Measurements from ENCODE around the gene POLR1D. TPM values are rescaled to one million over a fixed set of nuclear protein-coding genes. Genes with fewer than 3 reads are reported as not detected.

The POLR1D gene
- total and polyA plus RNA-seq, 3 donors from 2014 or later, result 126 to 180 (median 136) TPM

DNA sequence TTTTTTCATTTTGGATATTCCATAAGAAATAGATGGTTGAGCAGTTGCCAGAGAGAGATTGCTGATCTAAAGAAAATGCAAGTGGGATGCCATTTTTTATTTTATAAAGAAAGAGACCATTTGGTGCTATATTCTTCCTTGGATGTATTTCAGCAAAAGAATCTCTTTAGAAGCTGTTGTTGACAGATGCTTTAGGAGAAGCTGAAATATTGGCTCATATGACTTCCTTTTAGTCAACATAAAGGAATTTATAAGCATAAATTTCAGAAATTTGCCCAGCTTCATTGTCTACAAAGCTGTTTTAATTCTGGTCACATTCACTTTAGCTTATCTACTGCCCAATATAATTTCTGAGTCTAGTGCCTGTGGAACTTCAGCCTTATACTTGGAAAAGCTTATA is 36.9 kb downstream of the POLR1D start:
- DNase-seq, result no peak
- TF ChIP-seq POLR2A (IDR thresholded peaks at IDR 0.05), result no peak
- TF ChIP-seq, protein P1, sequence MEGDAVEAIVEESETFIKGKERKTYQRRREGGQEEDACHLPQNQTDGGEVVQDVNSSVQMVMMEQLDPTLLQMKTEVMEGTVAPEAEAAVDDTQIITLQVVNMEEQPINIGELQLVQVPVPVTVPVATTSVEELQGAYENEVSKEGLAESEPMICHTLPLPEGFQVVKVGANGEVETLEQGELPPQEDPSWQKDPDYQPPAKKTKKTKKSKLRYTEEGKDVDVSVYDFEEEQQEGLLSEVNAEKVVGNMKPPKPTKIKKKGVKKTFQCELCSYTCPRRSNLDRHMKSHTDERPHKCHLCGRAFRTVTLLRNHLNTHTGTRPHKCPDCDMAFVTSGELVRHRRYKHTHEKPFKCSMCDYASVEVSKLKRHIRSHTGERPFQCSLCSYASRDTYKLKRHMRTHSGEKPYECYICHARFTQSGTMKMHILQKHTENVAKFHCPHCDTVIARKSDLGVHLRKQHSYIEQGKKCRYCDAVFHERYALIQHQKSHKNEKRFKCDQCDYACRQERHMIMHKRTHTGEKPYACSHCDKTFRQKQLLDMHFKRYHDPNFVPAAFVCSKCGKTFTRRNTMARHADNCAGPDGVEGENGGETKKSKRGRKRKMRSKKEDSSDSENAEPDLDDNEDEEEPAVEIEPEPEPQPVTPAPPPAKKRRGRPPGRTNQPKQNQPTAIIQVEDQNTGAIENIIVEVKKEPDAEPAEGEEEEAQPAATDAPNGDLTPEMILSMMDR (IDR thresholded peaks at IDR 0.05), result no peak
- Histone ChIP-seq H3K4me1 (peaks cover 10% of the 10 kb centered on the region), H3K4me3 (no peak overlapping the region), H3K27me3 (no peaks in the 10 kb centered on the region), H3K9me3 (no peaks in the 10 kb centered on the region), H3K36me3 (ENCODE audit: low read depth, missing control alignments) (no peaks in the 10 kb centered on the region), H3K27ac (no peak overlapping the region)
- intact Hi-C loops (cut with DNase I; ENCODE audit: low total_unique reads), result no loop called here

DNA sequence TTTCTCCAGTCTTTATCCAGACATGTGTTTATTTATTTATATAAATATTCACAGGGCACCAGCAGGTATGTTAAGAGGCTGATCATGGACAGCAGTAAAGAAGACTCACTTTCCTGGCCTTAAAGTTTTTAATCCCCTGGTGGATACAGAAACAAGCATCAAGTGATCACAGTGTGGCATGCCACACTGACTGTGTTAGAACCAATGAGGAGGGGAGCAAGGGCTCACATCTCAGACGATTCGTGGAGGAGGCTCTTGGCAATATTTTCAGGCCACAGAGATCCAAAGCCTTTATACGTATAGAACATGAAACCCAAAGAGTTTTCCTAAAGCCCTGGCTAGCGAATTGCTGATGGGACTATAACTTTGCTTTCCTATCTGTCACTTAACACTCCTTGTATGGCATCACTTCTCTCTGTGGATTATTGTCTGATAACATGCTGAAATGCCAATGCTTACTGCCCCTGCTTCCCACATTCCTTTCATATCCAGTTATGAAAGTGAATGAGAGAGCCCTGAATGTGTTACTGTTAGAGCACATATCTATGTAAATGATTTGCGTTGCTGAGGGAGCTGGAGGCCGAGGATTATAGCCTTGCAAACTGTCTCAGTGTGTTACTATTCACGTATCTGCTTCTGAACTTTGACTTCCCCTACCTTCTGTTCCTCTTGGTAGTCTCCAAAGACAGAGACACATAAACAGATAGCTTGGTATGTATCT is 37.6 kb downstream of the POLR1D start:
- WGBS, 2 donors, result 77 to 79% methylated on average over 7 of the region's 7 CpGs
- peak; percentile 65 for DNase-seq
- peak overlapping the region in 1 of 2 donors; percentile 40 for H3K27ac ChIP-seq
- intact Hi-C loops (cut with DNase I; ENCODE audit: low total_unique reads), result no loop called here
- no peaks in the 10 kb centered on the region for H3K36me3 ChIP-seq (ENCODE audit: low read depth, missing control alignments)
- peaks cover 10% of the 10 kb centered on the region for H3K4me1 ChIP-seq
- H3K9me3 ChIP-seq, result no peaks in the 10 kb centered on the region
- no peak for TF ChIP-seq POLR2A (IDR thresholded peaks at IDR 0.05)
- TF ChIP-seq, protein P1 (IDR thresholded peaks at IDR 0.05), result no peak
- H3K4me3 ChIP-seq, result no peak overlapping the region
- no peaks in the 10 kb centered on the region for H3K27me3 ChIP-seq

DNA sequence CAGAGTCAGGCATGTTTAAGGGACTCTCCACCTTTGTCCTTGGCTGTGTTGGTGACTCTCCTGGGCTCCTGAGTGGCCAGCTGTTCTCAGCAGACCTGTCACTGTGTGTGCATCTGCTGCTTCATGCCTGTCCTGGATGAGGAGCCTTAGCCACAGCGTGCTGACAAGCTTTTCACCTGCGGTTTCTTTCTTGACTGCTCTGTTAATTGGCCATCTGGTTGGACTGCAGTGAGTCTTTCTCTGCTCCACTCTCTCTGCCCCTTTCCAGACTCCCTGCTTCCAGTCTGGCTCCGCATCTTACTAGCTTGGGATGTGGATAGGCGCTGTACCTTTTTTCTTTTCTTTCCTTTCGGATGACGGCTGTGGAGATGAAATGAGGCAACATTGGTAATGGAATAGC is 38.8 kb downstream of the POLR1D start:
- H3K4me1 ChIP-seq, result peaks cover 10% of the 10 kb centered on the region
- H3K27ac ChIP-seq, result no peak overlapping the region
- intact Hi-C loops (cut with DNase I; ENCODE audit: low total_unique reads), result no loop called here
- H3K9me3 ChIP-seq, result no peaks in the 10 kb centered on the region
- no peaks in the 10 kb centered on the region for H3K27me3 ChIP-seq
- no peak for DNase-seq
- TF ChIP-seq POLR2A (IDR thresholded peaks at IDR 0.05), result no peak
- TF ChIP-seq, protein P1 (IDR thresholded peaks at IDR 0.05), result no peak
- H3K36me3 ChIP-seq (ENCODE audit: low read depth, missing control alignments), result no peaks in the 10 kb centered on the region
- no peak overlapping the region for H3K4me3 ChIP-seq
- 91 to 97% methylated on average over 6 of the region's 6 CpGs for WGBS, 2 donors

DNA sequence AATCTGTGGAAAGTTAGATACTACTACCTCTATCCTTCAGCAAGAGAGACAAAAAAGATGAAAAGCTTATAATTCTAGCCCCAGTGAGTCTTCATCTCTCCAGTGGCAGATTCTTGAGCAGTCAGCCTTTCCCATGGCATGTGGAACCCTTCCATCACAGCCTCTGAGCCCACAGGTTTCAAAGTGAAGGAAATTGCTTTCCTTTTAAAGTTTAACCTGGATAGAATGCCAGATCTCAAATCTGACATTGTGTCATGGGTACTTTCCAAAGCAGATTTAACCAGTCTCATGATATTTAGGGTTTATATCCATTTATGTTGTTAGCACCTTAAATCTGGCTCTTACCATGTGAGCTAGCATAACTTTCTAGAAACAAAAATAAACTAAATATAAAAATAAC is 39.3 kb downstream of the POLR1D start:
- Histone ChIP-seq H3K9me3 (no peaks in the 10 kb centered on the region), H3K27ac (no peak overlapping the region), H3K4me1 (peaks cover 10% of the 10 kb centered on the region), H3K4me3 (no peak overlapping the region), H3K27me3 (no peaks in the 10 kb centered on the region), H3K36me3 (ENCODE audit: low read depth, missing control alignments) (no peaks in the 10 kb centered on the region)
- TF ChIP-seq, protein P1 (IDR thresholded peaks at IDR 0.05), result no peak
- TF ChIP-seq POLR2A (IDR thresholded peaks at IDR 0.05), result no peak
- no peak for DNase-seq
- intact Hi-C loops (cut with DNase I; ENCODE audit: low total_unique reads), result no loop called here
